ENCODE measurements around the gene NR6A1.

DNA sequence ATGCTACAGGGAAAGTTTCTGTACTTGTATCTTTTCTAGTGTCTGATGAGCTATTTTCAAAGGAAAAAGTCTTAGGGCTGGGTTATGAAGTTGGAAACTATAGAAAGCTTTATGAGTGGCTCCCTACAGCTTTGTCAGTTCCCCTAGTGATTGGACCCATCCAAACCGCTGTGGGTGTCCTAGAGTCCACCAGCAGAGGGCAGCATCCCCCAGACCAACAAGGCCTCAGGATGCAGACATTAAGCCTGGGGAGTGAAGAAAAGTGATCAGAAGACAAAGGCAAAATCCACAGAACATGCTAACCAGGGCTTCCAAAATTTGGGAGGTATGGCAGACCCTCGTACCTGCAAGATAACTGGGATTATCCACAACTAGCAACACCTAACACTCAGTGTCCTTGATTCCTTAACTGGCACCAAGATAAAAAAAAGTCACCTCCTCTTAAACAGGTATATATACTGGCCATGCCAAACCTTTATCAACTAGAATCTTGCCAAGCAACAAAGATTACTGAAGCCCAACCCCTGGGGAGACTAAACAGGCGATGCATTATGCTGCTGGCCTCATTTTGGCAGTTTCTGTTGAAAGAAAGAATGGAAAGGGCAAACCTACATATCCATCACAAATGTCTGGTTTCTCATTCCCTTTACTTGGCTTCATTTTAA lies 153.5 kb downstream of the NR6A1 start:
- TF ChIP-seq EZH2 (IDR thresholded peaks at IDR 0.05; ENCODE audit: insufficient read depth, poor library complexity, severe bottlenecking) (no peak), EZH2phosphoT487 (IDR thresholded peaks at IDR 0.05; ENCODE audit: insufficient read depth, low read depth) (no peak)
